KBM-7 (cell line): ENCODE data around the gene FMNL2.

Experiments
- DNase-seq: peaks from one replicate; pipeline ENCODE4 v3.0.0-alpha.2; 2015
- in situ Hi-C: fragments of 300-500 bp; cut with MboI; formaldehyde crosslinking; loops from 2 replicates; pipeline ENCODE4 v1.14.3; 2020; ENCODE audit warnings: low sequenced_read_pairs, low pct_unique_long_range_greater_than_20kb, mixed read lengths

FMNL2 gene

GRCh38 chr2:152638590-152638989 lies 303.6 kb downstream of the FMNL2 start:
- in situ Hi-C loops = loop anchor here (10.0 to 25.0 kb wide), 2 partner anchors 454 to 601 kb away; no protein-coding TSS in a partner anchor
- DNase-seq = no peak

GRCh38 chr2:152644189-152644873 lies 309.4 kb downstream of the FMNL2 start:
- in situ Hi-C loops = loop anchor here (25.0 kb wide), 1 partner anchor 607 kb away; no protein-coding TSS in a partner anchor
- DNase-seq = no peak

- in situ Hi-C loops = loop anchor here (25.0 kb wide), 1 partner anchor 609 kb away; no protein-coding TSS in a partner anchor
- DNase-seq = no peak
Observed at GRCh38 chr2:152646264-152646663, 311.3 kb downstream of the FMNL2 start.

GRCh38 chr2:152646775-152647174 lies 311.8 kb downstream of the FMNL2 start:
- in situ Hi-C loops = loop anchor here (25.0 kb wide), 1 partner anchor 609 kb away; no protein-coding TSS in a partner anchor
- no peak for DNase-seq

GRCh38 chr2:152647552-152647951 lies 312.6 kb downstream of the FMNL2 start:
- in situ Hi-C loops = loop anchor here (25.0 kb wide), 1 partner anchor 610 kb away; no protein-coding TSS in a partner anchor
- no peak for DNase-seq

GRCh38 chr2:152648336-152648735 lies 313.4 kb downstream of the FMNL2 start:
- in situ Hi-C loops = loop anchor here (25.0 kb wide), 1 partner anchor 611 kb away; no protein-coding TSS in a partner anchor
- DNase-seq = no peak

- no peak for DNase-seq
- in situ Hi-C loops = loop anchor here (25.0 kb wide), 1 partner anchor 613 kb away; no protein-coding TSS in a partner anchor
Observed at GRCh38 chr2:152649997-152650396, 315.0 kb downstream of the FMNL2 start.

- in situ Hi-C loops = no loop called here
- DNase-seq = no peak
Observed at GRCh38 chr2:152650768-152651371, 315.9 kb downstream of the FMNL2 start.

GRCh38 chr2:152651834-152652233 lies 316.9 kb downstream of the FMNL2 start:
- DNase-seq = no peak
- in situ Hi-C loops = no loop called here

- no peak for DNase-seq
- in situ Hi-C loops = no loop called here
Observed at GRCh38 chr2:152655880-152656279, 320.9 kb downstream of the FMNL2 start.

GRCh38 chr2:152657043-152657442 lies 322.1 kb downstream of the FMNL2 start:
- in situ Hi-C loops = no loop called here

GRCh38 chr2:152658221-152658620 lies 323.2 kb downstream of the FMNL2 start:
- in situ Hi-C loops = no loop called here
- no peak for DNase-seq

More at GRCh38 chr2:152657043-152657442, 322.1 kb downstream of the FMNL2 start:
- DNase-seq = no peak

- no peak for DNase-seq
- in situ Hi-C loops = no loop called here
Observed at GRCh38 chr2:152661076-152661475, 326.1 kb downstream of the FMNL2 start.

GRCh38 chr2:152664725-152665124 lies 329.8 kb downstream of the FMNL2 start:
- in situ Hi-C loops = no loop called here
- DNase-seq = no peak

- in situ Hi-C loops = no loop called here
- DNase-seq = no peak
Observed at GRCh38 chr2:152674334-152674733, 339.4 kb downstream of the FMNL2 start.

- DNase-seq = no peak
- in situ Hi-C loops = no loop called here
Observed at GRCh38 chr2:152676461-152676860, 341.5 kb downstream of the FMNL2 start.

- DNase-seq = no peak
- in situ Hi-C loops = no loop called here
Observed at GRCh38 chr2:152678808-152679207, 343.8 kb downstream of the FMNL2 start.

GRCh38 chr2:152682663-152683062 lies 347.7 kb downstream of the FMNL2 start:
- in situ Hi-C loops = no loop called here
- no peak for DNase-seq

GRCh38 chr2:152683400-152683799 lies 348.4 kb downstream of the FMNL2 start:
- in situ Hi-C loops = no loop called here

GRCh38 chr2:152686321-152686720 lies 351.3 kb downstream of the FMNL2 start:
- in situ Hi-C loops = no loop called here
- DNase-seq = no peak

More at GRCh38 chr2:152683400-152683799, 348.4 kb downstream of the FMNL2 start:
- DNase-seq = no peak
